ENCODE measurements around the gene SYTL1.

GRCh38 chr1:27365372-27366112 lies 23.7 kb downstream of the SYTL1 start:
- TF ChIP-seq CTCF (IDR thresholded peaks at IDR 0.05; ENCODE audit: poor library complexity, severe bottlenecking): no peak
- TF ChIP-seq SMC3 (conservative IDR thresholded peaks at IDR 0.05; ENCODE audit: poor library complexity): no peak

Data from neural cell (in vitro differentiated cells).